Liver (tissue), 9 donors: ENCODE measurements around the gene SLMAP. TPM values are rescaled to one million over a fixed set of nuclear protein-coding genes. Genes with fewer than 3 reads are reported as not detected.

Source experiments
- DNase-seq: peaks from one replicate; pipeline ENCODE4 v3.0.0-alpha.2; 2017; ENCODE audit warnings: low spot score
- H3K27ac ChIP-seq, 2 donors: one replicate each; pipeline ENCODE4 v1.7.0; 2013; ENCODE audit warnings: inconsistent platforms in 2 of 2, low read length in 2 of 2, control low read depth in 1 of 2, low read depth in 1 of 2, mild to moderate bottlenecking in 1 of 2
- H3K27me3 ChIP-seq, 4 donors: one replicate each; pipeline versions ENCODE4 v1.6.1 to v1.7.0; 2013; ENCODE audit warnings: low read length in 3 of 4, inconsistent platforms in 1 of 4, mild to moderate bottlenecking in 1 of 4, moderate library complexity in 1 of 4; ENCODE audit not compliant: control insufficient read depth in 4 of 4, insufficient read depth in 4 of 4
- H3K36me3 ChIP-seq, 4 donors: one replicate each; pipeline versions ENCODE4 v1.6.1 to v1.7.0; 2013; ENCODE audit warnings: low read length in 3 of 4, mild to moderate bottlenecking in 3 of 4, low read depth in 1 of 4, moderate library complexity in 1 of 4; ENCODE audit not compliant: control insufficient read depth in 4 of 4, insufficient read depth in 3 of 4
- H3K4me1 ChIP-seq, 4 donors: one replicate each; pipeline versions ENCODE4 v1.6.1 to v1.7.0; 2013; ENCODE audit warnings: low read length in 3 of 4, mild to moderate bottlenecking in 3 of 4, moderate library complexity in 1 of 4; ENCODE audit not compliant: control insufficient read depth in 4 of 4, insufficient read depth in 4 of 4
- H3K4me3 ChIP-seq, 3 donors: one replicate each; pipeline versions ENCODE4 v1.6.1 to v1.7.0; 2013; ENCODE audit warnings: low read length in 3 of 3, control low read depth in 1 of 3, low read depth in 1 of 3, mild to moderate bottlenecking in 1 of 3
- H3K9ac ChIP-seq, 2 donors: one replicate each; pipeline ENCODE4 v1.7.0; 2013; ENCODE audit warnings: low read length in 2 of 2, mild to moderate bottlenecking in 2 of 2, moderate library complexity in 2 of 2, control low read depth in 1 of 2, low read depth in 1 of 2
- H3K9me3 ChIP-seq, 4 donors: one replicate each; pipeline versions ENCODE4 v1.6.1 to v1.7.0; 2013; ENCODE audit warnings: low read length in 3 of 4; ENCODE audit not compliant: control insufficient read depth in 4 of 4
- EGR1 ChIP-seq, 2 donors: IDR thresholded peaks; 2 replicates each; pipeline ENCODE4 v1.6.1; 2016 to 2018; ENCODE audit warnings: antibody characterized with exemption in 2 of 2, low read depth in 2 of 2
- FOXA1 ChIP-seq: IDR thresholded peaks from 2 replicates; pipeline ENCODE4 v1.6.1; 2016; ENCODE audit warnings: antibody characterized with exemption
- FOXA2 ChIP-seq: IDR thresholded peaks from 2 replicates; pipeline ENCODE4 v1.6.1; 2016; ENCODE audit warnings: antibody characterized with exemption
- GABPA ChIP-seq, 2 donors: IDR thresholded peaks in 1 of 2; conservative IDR thresholded peaks in 1 of 2; 2 replicates each; pipeline ENCODE4 v1.6.1; 2016; ENCODE audit warnings: antibody characterized with exemption in 2 of 2, mild to moderate bottlenecking in 1 of 2, moderate library complexity in 1 of 2
- HNF4A ChIP-seq, 2 donors: conservative IDR thresholded peaks; 2 replicates each; pipeline ENCODE4 v1.6.1; 2016; ENCODE audit warnings: antibody characterized with exemption in 2 of 2, mild to moderate bottlenecking in 2 of 2
- HNF4G ChIP-seq: IDR thresholded peaks from 2 replicates; pipeline ENCODE4 v1.6.1; 2016; ENCODE audit warnings: antibody characterized with exemption
- JUND ChIP-seq, 2 donors: IDR thresholded peaks; 2 replicates each; pipeline ENCODE4 v1.6.1; 2016; ENCODE audit warnings: antibody characterized with exemption in 2 of 2
- NR2F2 ChIP-seq: IDR thresholded peaks from 2 replicates; pipeline ENCODE4 v1.6.1; 2016; ENCODE audit warnings: antibody characterized with exemption
- RAD21 ChIP-seq, 2 donors: IDR thresholded peaks; 2 replicates each; pipeline ENCODE4 v1.6.1; 2016; ENCODE audit warnings: antibody characterized with exemption in 2 of 2, mild to moderate bottlenecking in 2 of 2
- RXRA ChIP-seq, 2 donors: IDR thresholded peaks; 2 replicates each; pipeline ENCODE4 v1.6.1; 2017 to 2018; ENCODE audit warnings: antibody characterized with exemption in 2 of 2, mild to moderate bottlenecking in 1 of 2
- SP1 ChIP-seq: IDR thresholded peaks from 2 replicates; pipeline ENCODE4 v1.6.1; 2018; ENCODE audit warnings: antibody characterized with exemption, mild to moderate bottlenecking
- TAF1 ChIP-seq: conservative IDR thresholded peaks from 2 replicates; pipeline ENCODE4 v1.6.1; 2016; ENCODE audit warnings: antibody characterized with exemption, mild to moderate bottlenecking
- YY1 ChIP-seq: IDR thresholded peaks from 2 replicates; pipeline ENCODE4 v1.6.1; 2016; ENCODE audit warnings: antibody characterized with exemption, mild to moderate bottlenecking
- ZBTB33 ChIP-seq: IDR thresholded peaks from 2 replicates; pipeline ENCODE4 v1.6.1; 2016; ENCODE audit warnings: antibody characterized with exemption
- WGBS: extraction: QIAGEN DNeasy Blood & Tissue Kit; methylation state at CpG from one replicate; pipeline ENCODE4 v1.1.7; 2013; 5-methylcytosine and 5-hydroxymethylcytosine counted together
- polyA plus RNA-seq, 2 donors: library from polyadenylated mRNA; stranded (reverse) in 1 of 2; unstranded in 1 of 2; fragments of 200-250 nt in 1 of 2; fragments of >200 nt in 1 of 2; fragmentation: Nextera tagmentation in 1 of 2; extraction: Ambion mirVana in 1 of 2; gene quantifications; one replicate each; pipeline versions ENCODE4 v1.2.1 to v1.2.3, GENCODE V29; 2013 to 2015
- total RNA-seq, 2 donors: library from RNA; depleted of rRNA; stranded (reverse); fragments of >200 nt; gene quantifications; one replicate each; pipeline ENCODE4 v1.2.3, GENCODE V29; 2014
- TF ChIP-seq, protein P1 (sequence below): IDR thresholded peaks from 2 replicates; pipeline ENCODE4 v1.6.1; 2016; ENCODE audit warnings: antibody characterized with exemption
- TF ChIP-seq, protein P2 (sequence below): fragments of 150-350 bp; IDR thresholded peaks from 2 replicates; pipeline ENCODE4 v1.5.1; 2017; ENCODE audit warnings: improper control_type of control experiment, low read depth, low read length; ENCODE audit not compliant: missing input control
- TF ChIP-seq, protein P3 (sequence below): IDR thresholded peaks from 2 replicates; pipeline ENCODE4 v1.6.1; 2016; ENCODE audit warnings: antibody characterized with exemption, mild to moderate bottlenecking
- TF ChIP-seq, protein P4 (sequence below): IDR thresholded peaks from 2 replicates; pipeline ENCODE4 v1.6.1; 2016; ENCODE audit warnings: antibody characterized with exemption
- donor health status: healthy.
- donor health status: healthy.
- donor health status: healthy.
- donor health status: healthy.
- donor health status: healthy.

SLMAP gene
- total and polyA plus RNA-seq, 4 donors = 10.2 to 37.8 (median 19.4) TPM

- Histone ChIP-seq H3K27ac (no peak overlapping the region), H3K36me3 (peaks cover 0 to 5% (median 2%) of the 10 kb centered on the region in 4 donors), H3K9ac (no peak overlapping the region), H3K9me3 (no peaks in the 10 kb centered on the region), H3K4me1 (peaks cover 0 to 3% (median 0%) of the 10 kb centered on the region in 4 donors), H3K27me3 (no peaks in the 10 kb centered on the region), H3K4me3 (no peak overlapping the region)
- TF ChIP-seq SP1 (no peak), HNF4A (conservative IDR thresholded peaks at IDR 0.05) (no peak), NR2F2 (no peak)
- TF ChIP-seq, protein P1, sequence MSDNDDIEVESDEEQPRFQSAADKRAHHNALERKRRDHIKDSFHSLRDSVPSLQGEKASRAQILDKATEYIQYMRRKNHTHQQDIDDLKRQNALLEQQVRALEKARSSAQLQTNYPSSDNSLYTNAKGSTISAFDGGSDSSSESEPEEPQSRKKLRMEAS = no peak
- no peak for DNase-seq
- 86% methylated on average over 1 of the region's 1 CpG for WGBS
Observed at GRCh38 chr3:57833763-57834162, 77.7 kb downstream of the SLMAP start.

DNA sequence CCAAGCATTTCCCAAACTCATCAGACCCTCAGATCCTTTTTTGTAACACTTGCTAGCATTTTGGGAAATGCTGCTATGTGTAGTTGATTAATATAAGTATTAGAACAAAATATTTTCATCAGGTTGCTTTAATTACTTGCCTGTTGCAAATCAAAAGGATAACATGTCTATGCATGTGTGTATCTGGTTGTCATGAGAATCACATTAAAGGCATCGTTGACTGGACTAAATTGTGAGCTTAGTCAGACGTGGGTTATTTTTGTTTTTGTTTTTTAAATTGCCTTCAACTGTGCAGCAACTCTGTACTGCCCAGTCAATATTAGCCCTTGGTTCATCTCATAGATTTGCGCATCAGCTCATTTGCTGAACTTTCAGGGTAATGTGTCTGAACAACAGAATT, 81.6 kb downstream of the SLMAP start:
- DNase-seq = no peak
- no peak overlapping the region for H3K9ac ChIP-seq
- H3K9me3 ChIP-seq = no peaks in the 10 kb centered on the region
- WGBS = 94% methylated on average over 3 of the region's 3 CpGs
- no peak overlapping the region for H3K27ac ChIP-seq
- H3K4me3 ChIP-seq = no peak overlapping the region
- peaks cover 0 to 5% (median 0%) of the 10 kb centered on the region in 4 donors for H3K36me3 ChIP-seq
- H3K4me1 ChIP-seq = peaks cover 0 to 3% (median 1%) of the 10 kb centered on the region in 4 donors
- no peak for TF ChIP-seq SP1
- TF ChIP-seq HNF4G = no peak
- TF ChIP-seq HNF4A (conservative IDR thresholded peaks at IDR 0.05) = no peak
- no peaks in the 10 kb centered on the region for H3K27me3 ChIP-seq

- Histone ChIP-seq H3K27me3 (no peaks in the 10 kb centered on the region), H3K4me1 (peaks cover 0 to 3% (median 1%) of the 10 kb centered on the region in 4 donors), H3K36me3 (no peaks in the 10 kb centered on the region), H3K27ac (no peak overlapping the region), H3K9me3 (no peaks in the 10 kb centered on the region), H3K9ac (no peak overlapping the region), H3K4me3 (no peak overlapping the region)
- 97% methylated on average over 3 of the region's 3 CpGs for WGBS
- no peak for DNase-seq
- no peak for TF ChIP-seq GABPA (IDR thresholded peaks at IDR 0.05 in 1 of 2, conservative IDR thresholded peaks at IDR 0.05 in 1 of 2)
- no peak for TF ChIP-seq JUND (IDR thresholded peaks at IDR 0.05)
- TF ChIP-seq TAF1 = no peak
- no peak for TF ChIP-seq HNF4A (conservative IDR thresholded peaks at IDR 0.05)
- TF ChIP-seq ZBTB33 = no peak
- no peak for TF ChIP-seq SP1
- TF ChIP-seq FOXA1 = no peak
- TF ChIP-seq HNF4G = no peak
- TF ChIP-seq, protein P2, sequence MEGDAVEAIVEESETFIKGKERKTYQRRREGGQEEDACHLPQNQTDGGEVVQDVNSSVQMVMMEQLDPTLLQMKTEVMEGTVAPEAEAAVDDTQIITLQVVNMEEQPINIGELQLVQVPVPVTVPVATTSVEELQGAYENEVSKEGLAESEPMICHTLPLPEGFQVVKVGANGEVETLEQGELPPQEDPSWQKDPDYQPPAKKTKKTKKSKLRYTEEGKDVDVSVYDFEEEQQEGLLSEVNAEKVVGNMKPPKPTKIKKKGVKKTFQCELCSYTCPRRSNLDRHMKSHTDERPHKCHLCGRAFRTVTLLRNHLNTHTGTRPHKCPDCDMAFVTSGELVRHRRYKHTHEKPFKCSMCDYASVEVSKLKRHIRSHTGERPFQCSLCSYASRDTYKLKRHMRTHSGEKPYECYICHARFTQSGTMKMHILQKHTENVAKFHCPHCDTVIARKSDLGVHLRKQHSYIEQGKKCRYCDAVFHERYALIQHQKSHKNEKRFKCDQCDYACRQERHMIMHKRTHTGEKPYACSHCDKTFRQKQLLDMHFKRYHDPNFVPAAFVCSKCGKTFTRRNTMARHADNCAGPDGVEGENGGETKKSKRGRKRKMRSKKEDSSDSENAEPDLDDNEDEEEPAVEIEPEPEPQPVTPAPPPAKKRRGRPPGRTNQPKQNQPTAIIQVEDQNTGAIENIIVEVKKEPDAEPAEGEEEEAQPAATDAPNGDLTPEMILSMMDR = no peak
- TF ChIP-seq NR2F2 = no peak
- TF ChIP-seq, protein P3, sequence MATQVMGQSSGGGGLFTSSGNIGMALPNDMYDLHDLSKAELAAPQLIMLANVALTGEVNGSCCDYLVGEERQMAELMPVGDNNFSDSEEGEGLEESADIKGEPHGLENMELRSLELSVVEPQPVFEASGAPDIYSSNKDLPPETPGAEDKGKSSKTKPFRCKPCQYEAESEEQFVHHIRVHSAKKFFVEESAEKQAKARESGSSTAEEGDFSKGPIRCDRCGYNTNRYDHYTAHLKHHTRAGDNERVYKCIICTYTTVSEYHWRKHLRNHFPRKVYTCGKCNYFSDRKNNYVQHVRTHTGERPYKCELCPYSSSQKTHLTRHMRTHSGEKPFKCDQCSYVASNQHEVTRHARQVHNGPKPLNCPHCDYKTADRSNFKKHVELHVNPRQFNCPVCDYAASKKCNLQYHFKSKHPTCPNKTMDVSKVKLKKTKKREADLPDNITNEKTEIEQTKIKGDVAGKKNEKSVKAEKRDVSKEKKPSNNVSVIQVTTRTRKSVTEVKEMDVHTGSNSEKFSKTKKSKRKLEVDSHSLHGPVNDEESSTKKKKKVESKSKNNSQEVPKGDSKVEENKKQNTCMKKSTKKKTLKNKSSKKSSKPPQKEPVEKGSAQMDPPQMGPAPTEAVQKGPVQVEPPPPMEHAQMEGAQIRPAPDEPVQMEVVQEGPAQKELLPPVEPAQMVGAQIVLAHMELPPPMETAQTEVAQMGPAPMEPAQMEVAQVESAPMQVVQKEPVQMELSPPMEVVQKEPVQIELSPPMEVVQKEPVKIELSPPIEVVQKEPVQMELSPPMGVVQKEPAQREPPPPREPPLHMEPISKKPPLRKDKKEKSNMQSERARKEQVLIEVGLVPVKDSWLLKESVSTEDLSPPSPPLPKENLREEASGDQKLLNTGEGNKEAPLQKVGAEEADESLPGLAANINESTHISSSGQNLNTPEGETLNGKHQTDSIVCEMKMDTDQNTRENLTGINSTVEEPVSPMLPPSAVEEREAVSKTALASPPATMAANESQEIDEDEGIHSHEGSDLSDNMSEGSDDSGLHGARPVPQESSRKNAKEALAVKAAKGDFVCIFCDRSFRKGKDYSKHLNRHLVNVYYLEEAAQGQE = no peak
- TF ChIP-seq, protein P1 = no peak
- no peak for TF ChIP-seq RXRA (IDR thresholded peaks at IDR 0.05)
- TF ChIP-seq EGR1 (IDR thresholded peaks at IDR 0.05; ENCODE audit: low read depth in 2 of 2) = no peak
- TF ChIP-seq, protein P4, sequence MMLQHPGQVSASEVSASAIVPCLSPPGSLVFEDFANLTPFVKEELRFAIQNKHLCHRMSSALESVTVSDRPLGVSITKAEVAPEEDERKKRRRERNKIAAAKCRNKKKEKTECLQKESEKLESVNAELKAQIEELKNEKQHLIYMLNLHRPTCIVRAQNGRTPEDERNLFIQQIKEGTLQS = no peak
- no peak for TF ChIP-seq YY1
- no peak for TF ChIP-seq FOXA2
- no peak for TF ChIP-seq RAD21 (IDR thresholded peaks at IDR 0.05)
Observed at GRCh38 chr3:57838627-57839026, 82.5 kb downstream of the SLMAP start.
